GM19455 (cell line): Measurements from ENCODE around the gene ENG.
A peak's percentile ranks its signal among the peaks of the same experiment; 100 is the strongest.
"Not testable (repeated sequence)": the region's sequence is repeated elsewhere in the genome, so short reads cannot be mapped to it uniquely, and the experiment has no call there.

Source experiments
- ATAC-seq: cut with Tn5 transposase; IDR thresholded peaks from one replicate; pipeline ENCODE4 v1.9.1; 2021; ENCODE audit not compliant: unreplicated experiment

ENG gene

DNA sequence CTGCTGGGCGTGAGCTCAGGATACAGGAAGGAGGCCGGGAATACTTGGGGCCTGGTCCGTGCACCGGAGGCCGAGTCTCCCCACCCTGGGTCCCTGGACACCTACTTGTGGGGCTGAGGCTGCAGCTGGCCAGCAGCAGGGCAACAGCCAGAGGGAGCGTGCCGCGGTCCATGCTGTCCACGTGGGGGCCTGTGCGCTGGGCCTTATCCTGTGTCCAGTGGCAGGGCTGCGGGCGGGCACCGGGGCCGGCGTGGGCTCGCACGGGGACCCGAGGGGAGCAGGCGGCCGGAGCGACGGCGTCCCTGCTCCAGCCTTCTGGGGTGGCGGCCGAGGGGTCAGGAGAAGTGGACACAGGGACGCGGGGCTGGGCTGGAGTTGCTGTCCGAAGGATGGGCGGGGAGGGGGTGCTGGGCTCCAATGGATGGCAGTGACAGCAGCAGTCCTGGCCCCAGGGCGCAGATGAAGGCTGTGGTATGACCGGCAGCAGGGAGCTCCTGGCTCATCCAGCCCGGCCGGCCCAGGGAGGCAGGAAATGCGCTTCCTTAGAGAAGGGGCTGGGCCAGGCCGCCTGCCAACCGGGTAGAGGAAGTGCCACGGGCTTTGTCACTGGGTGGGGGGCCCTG, at the start of gene ENG:
TSS of gene ENG (minus strand) at position 475 of the 623 bp plus-strand sequence. CDS start at position 172, 303 bp downstream.
- no peak for ATAC-seq

GRCh38 chr9:127903557-127904475, 49.4 kb upstream of the ENG start:
- no peak for ATAC-seq

GRCh38 chr9:127899128-127899943, 44.9 kb upstream of the ENG start, which contains the start of gene ST6GALNAC6:
TSS of gene ST6GALNAC6 (minus strand) at chr9:127899603. CDS start at chr9:127897981, 1,622 bp downstream.
- peak; percentile 46 for ATAC-seq

- no peak for ATAC-seq
These were observed 44.1 kb upstream of the ENG start for GRCh38 chr9:127898433-127899127.

- no peak for ATAC-seq
These were observed 42.8 kb upstream of the ENG start for GRCh38 chr9:127897193-127897692.

- ATAC-seq = no peak
These were observed 42.1 kb upstream of the ENG start for GRCh38 chr9:127896395-127897192.

DNA sequence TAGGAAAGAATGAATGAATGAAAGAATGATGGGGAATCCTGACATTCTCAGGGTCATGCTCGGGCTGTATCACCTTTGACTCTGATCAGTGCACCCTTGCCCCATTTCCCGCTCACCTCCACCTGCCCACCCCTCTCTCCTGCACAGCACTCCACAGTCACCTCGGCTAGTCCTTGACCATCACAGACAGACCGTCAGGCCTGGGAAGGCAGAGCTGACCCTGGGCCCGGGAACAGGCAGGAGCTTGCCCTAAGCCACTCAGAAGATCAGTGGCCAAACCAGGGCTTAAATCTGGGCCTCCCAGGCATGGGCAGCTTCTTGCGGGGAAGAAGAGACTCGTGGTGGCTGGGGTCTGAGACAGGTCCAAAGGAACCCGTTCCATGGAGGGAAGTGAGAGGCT, 41.4 kb upstream of the ENG start:
- ATAC-seq = no peak

DNA sequence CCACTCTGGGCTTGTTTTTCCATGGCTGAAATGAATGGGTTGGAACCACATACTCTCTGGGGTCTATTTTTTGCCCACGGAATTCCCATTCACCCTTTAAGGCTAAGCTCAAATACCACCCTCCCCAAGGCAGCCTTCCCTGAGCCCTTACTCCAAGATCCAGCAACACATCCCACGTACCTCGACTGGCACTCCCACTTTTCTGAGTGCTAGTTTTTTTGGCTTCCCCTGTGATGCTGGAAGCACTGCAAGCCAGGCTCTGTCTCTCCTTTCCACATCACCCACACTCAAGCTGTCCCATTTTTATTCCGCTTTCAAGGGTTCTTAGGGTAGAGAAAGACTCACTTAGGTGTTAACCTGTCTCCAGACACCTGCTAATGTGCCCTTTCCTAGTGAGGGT, 38.9 kb upstream of the ENG start:
- no peak for ATAC-seq

DNA sequence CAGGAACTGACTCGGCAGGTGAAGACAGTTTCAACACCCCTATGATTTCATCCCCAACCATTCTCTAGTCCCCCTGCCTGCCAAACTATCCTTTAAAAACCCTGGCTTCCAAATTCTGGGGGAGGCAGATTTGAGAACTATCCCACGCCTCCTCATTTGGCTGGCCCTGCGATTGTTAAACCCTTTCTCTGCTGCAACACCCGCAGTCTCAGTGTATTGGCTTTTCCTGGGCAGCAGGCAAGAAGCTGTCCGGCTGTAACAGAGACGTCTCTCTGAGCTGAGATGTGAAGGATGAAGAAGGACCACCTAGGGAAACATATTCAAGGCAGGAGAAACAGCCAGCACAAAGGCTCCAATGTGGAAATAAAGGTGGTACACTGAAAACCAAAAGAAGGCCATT, 38.4 kb upstream of the ENG start:
- no peak for ATAC-seq

DNA sequence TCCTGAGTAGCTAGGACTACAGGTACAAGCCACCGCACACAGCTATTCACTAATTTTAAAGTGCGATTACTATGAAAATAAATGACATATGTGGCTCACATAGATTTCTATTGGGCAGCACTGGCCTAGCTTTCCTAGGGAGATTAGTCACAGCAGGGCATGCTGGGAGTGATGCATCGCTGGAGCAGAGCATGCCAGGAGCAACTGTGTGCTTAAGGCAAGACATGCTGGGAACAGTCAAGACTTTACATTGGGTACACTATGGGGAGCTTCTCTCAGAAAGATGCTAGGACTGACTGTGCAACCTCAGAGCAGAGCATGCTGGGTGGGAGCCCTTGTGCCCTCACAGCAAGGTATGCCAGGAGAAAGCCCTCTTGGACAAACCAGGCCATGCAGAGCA, 35.6 kb upstream of the ENG start:
- no peak for ATAC-seq

GRCh38 chr9:127887792-127888191, 33.3 kb upstream of the ENG start:
- no peak for ATAC-seq

- ATAC-seq = no peak
These were observed 32.0 kb upstream of the ENG start for GRCh38 chr9:127886401-127886972.

DNA sequence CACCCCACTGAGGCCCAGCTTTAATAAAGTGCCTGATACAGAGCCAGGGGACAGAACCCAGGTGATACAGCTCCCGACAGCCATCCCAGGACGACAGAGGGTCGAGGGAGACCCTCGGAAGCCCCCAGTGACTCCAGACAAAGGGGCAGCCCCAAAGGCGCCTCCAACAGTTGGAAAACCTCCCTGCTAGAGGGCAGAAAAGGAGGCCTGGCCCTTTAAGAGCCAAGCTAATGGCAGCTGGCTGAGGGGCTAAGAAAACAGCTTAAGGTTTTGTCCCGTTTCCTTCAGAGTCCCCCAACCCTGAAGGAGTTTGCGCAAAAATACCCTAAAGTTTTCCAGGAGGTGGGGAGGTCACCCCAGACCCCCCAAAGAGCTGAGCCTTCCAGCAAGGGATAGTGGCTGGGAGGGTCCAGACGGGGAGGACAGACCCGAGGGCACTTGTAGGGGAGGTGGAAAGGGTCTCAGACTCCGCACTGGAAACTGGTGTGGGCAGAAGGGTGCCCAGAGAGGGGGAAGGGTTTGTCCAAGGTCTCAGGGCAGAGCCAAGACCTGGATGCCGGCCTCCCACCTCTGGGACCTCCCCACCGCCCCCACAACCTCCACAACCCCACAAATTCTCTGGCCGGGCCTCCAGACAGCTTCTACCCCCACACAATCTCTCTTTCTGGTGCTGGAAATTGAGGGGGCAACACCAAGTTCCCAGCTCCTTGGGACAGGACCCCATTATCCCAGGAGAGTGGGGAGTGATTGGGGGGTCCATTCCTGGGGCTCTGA, 31.2 kb upstream of the ENG start:
- no peak for ATAC-seq

GRCh38 chr9:127884976-127885490, 30.6 kb upstream of the ENG start:
- ATAC-seq = no peak

DNA sequence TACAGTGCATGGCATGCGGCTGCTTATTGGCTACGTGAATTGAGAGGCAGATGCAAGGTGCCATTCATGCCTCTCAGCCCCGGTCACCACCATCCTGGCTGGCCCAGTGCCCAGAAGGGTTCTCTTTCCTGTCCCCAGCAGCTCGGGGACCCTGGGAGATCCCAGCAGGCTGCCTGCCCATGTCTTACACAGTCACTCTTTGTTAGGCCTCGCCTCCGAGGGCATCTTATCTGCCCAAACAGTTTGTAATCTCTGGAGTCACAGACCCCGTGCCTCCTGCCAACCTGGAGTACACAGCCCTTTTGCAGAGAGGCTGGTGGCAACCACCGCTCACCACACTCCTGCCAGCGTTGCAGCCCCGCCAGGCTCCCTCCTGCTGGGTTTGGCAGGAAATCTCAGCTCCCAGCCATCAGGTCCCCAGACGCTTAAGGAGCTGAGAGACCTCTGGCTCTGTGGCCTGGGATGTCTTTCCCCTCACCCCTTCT, 30.0 kb upstream of the ENG start:
- no peak for ATAC-seq

DNA sequence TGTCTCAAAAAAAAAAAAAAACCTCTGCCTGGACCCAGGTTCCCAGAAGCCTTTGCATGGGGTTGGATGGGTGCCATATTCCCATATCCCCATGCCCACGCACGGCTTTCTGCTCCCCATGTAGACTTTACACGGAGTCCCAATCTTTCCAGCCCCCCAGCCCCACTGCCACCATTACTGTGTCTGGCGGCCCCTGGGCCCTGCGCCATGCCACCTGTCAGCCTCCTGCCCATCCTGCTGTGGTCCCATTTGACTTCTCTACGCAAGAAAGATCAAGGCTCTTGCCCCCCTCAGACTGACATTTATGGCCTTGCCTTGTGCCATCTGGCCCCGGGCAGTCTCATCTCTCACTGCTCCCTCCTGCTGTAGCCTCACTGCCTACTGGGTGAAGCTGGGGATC, 29.5 kb upstream of the ENG start:
- ATAC-seq = no peak

DNA sequence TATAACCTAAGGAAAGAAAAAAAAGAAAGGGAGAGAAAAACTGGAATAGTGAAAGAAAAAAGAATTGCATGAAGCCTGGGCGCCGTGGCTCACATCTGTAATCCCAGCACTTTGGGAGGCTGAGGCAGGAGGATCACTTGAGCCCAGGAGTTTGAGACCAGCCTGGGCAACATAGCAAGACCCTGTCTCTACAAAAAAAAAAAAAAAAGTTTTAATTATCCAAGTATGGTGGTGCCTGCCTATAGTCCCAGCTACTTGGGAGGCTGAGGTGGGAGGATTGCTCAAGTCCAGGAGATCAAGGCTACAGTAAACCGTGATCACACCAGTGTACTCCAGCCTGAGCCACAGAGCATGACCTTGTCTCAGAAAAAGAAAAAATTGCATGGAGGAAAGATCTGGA, 27.3 kb upstream of the ENG start:
- ATAC-seq = not testable (repeated sequence)

DNA sequence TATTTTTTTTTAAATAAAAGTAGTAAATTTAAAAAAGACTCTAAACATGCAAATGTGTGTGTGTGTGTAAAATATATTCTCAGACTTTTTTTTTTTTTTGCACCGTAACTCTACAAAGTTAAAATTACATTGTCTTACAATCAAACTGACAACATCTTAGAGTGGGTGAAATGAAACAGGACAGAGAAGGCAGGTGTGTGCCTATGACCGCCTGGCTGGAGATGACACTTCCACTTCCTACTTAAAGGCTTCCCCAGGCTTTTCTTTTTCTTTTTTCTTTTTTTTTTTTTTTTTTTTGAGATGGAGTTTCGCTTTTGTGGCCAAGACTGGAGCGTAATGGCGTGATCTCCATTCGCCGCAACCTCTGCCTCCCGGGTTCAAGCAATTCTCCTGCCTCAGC, 25.7 kb upstream of the ENG start:
- ATAC-seq = no peak
